ENCODE measurements around the gene PPP1R37.

The PPP1R37 gene

DNA sequence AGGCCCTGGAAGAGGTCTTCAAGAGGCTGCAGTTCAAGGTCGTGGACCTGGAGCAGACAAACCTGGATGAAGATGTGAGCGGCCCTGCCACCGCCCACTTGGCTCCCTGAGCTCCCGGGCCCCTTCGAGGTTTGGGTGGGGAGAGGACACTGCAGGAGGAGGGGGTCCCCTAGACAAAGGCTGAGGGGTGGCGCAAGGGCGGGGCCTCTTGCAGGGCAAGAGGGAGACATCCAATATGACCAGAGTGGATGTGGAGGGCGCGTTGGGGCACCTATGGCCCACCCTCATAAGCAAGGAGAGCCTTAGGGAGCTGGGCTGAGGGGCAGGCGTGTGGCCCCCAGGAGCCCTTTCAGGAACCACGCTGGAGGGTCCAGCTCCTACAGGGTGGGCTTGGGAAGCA, 47.6 kb downstream of the PPP1R37 start:
- no peak for DNase-seq

DNA sequence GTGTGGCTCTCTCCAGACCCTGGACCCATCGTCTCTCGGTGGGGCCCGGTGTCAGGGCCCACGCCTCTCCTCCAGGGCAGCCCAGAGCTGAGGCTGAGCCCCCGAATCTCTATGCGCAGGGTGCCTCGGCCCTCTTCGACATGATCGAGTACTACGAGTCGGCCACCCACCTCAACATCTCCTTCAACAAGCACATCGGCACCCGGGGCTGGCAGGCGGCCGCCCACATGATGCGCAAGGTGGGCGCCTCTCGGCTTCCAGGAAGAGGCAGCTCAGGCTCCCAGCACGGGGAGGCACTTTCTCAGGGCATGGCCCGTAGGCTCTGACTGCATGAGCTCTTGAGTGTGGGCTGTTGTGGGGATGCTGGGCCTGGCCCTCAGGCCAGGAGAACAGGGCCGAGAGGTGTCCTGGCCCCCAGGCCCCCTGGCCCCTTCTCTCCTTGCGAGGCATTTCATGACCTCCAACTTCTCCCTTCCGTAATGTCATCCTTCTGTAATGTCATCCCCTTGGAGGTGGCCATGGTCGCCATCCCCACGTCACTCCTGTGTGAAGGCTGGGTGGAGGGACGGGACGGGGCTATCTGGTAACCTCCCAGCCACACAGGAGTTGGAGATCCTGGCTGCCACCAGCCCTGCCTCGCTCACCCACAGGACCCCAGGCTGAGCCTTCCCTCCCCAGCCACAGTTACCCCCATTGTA, 48.4 kb downstream of the PPP1R37 start:
- DNase-seq, result no peak

DNA sequence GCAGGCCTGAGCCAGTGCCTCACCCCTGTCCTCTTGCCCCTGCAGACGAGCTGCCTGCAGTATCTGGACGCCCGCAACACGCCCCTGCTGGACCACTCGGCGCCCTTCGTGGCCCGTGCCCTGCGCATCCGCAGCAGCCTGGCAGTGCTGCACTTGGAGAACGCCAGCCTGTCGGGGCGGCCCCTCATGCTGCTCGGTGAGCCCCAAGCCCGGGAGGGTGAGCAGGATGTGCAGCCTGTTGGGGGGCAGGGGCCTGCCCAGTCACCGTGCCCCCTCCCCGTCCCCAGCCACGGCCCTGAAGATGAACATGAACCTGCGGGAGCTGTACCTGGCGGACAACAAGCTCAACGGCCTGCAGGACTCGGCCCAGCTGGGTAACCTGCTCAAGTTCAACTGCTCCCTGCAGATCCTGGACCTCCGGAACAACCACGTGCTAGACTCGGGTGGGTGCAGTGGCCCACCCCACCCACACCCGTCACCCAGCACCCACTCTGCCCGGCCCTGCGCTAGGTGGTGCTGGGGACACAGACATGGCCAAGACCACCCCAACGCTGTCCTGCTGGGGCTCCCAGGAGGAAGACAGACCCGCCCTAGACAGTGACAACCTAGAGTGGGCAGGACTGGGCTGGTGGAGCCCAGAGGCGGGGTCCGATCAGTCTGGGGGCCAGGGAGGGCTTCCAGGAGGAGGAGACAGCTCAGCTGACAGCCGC, 49.2 kb downstream of the PPP1R37 start:
- DNase-seq, result no peak

DNA sequence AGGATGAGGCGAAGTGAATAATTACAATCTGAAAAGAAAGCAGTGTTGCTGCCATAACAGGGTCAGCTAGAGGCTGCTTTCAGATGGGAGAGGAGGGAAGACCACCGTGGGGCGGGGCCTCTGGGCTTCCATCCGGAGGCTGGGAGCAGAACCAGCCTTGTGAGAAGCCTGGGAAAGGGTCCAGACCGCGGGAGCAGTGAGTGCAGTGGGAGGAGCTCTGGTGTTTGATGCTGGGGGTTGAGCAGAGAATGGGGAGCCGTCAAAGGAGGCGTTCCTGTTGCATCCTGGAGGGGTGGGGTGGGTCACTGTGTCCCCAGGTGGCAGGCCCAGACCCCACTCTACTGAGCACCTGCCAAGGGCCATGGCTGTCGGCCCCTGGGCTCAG, 49.7 kb downstream of the PPP1R37 start:
- no peak for DNase-seq

DNA sequence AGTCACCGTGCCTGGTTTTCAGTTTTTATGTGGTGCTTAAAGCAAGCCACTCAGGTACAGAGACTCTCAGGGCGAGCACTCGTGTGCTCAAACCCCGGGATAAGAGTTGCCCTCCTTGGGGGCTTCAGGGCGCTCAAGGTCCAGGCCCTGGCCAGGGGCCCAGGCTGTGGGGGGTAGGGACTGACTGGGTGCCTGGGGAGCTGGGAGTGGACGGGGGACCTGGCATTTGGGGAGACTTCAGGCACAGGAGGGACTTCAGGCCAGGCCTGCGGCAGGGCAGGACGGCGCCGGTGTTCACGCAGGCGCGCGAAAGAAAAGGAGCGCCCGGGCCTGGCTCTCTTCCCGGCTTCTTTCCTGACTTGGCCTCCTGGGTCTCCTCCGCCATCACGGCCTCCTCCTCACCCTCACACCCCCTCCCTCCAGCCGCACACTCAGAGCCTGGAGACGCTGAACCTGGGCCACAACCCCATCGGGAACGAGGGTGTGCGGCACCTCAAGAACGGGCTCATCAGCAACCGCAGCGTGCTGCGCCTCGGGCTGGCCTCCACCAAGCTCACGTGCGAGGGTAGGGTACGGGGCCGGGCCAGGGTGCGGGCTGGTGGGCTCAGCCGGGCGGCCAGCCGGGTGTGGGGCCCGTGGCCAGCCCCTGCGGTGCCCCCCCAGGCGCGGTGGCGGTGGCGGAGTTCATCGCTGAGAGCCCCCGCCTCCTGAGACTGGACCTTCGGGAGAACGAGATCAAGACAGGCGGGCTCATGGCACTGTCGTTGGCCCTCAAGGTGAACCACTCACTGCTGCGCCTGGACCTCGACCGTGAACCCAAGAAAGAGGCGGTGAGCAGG, 51.7 kb downstream of the PPP1R37 start:
- no peak for DNase-seq

DNA sequence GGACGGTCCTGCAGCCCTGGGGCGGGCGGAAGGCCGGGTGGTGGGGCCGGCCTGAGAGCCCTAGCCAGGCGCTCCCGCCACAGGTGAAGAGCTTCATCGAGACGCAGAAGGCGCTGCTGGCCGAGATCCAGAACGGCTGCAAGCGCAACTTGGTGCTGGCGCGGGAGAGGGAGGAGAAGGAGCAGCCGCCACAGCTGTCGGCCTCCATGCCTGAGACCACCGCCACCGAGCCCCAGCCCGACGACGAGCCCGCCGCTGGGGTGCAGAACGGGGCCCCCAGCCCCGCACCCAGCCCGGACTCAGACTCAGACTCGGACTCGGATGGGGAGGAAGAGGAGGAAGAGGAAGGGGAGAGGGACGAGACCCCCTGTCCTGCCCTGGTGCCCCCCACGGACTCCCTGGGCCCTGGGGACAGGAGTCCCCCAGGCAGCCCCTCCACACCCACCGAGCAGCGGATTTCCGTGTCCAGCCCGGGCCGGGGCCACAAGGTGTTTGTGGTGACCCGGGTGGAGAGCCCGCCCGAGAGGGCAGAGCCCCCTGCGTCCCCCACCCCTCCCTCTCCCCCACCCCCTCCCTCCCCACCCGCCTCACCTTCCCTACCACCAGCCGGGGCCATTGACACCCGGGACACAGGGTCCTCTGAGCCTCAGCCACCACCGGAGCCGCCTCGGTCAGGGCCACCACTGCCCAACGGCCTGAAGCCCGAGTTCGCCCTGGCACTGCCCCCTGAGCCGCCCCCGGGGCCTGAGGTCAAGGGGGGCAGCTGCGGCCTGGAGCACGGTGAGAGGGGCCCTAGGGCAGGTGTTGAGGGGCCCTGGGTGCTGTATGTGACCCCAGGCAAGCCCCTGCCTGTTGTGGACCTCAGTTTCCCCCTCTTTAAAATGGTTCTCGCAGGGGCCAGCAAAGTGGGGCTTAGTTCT, 52.6 kb downstream of the PPP1R37 start:
- DNase-seq, result no peak

DNA sequence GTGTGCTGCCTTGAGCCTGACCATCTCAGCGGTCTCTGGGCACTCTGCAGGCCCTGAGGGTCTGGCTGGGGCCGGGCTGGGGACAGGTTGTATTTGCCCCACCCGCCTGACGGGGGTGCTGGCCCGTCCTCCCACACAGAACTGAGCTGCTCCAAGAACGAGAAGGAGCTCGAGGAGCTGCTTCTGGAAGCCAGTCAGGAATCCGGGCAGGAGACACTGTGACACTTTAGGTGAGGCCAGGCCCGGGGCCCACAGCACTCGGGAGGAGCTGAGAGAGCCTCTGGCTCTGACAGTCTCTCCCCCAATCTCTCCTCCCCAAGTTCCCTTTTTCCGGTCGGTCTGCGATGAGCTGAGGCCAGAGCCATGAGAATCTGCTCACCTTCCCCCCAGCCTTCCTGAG, 53.3 kb downstream of the PPP1R37 start:
- DNase-seq, result no peak

DNA sequence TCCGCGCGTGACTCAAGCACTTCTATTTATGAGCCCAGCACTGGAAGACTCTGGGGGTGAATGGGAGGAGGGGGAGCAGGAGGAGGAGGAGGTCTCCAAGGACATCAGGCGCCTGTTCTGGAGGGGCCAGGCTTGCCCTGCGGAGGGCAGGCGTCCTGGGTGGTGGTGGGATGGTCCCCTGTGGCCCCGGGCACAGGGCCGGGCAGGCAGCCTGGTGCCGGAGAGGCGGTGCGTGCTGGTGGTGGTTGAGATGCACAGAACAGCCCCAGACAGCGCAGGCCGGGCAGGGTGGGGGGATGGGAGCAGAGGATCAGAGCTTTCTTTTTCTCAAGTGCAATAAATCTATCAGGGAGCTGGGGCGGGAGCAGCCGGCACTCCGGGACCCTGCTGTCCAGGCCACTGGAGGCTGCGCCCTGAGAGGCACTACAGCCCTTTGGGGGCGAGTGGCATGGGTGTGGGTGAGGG, 53.8 kb downstream of the PPP1R37 start:
- DNase-seq, result no peak

DNA sequence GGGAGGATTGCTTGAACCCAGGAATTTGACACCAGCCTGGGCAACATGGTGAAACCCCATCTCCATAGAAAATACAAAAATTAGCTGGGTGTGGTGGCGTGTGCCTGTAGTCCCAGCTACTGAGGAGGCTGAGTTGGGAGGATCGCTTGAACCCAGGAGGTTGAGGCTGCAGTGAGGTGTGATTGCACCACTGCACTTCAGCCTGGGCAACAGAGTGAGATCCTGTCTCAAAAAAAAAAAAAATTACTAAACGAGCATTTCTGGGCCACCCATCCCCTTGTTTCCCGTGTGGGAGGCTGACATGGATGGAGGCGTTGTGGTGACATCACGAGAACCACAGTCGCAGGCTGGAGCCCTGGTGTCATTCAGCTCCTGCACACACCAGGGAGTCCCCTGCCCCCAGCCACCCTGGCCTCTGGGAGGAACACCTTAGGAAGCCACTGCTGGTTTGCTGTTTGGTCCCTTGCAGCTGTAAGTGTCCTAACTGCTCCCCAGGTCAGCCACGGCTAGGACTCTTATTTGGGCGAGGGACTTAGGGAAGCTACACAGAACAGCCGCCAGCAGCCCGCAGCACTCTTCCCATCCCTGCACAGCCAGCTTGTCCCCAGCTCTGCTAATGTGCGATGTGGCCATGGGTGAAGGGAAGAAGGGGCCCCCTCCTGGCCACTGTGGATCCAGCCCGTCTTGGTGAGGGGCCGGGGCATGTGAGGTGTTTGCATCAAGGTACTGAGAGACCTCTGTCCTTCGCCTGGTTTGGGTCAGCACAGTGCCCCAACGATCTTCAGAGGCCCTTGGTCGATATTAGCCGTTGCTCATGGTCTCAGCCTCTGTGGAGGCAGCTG, 55.1 kb downstream of the PPP1R37 start:
- DNase-seq, result no peak

DNA sequence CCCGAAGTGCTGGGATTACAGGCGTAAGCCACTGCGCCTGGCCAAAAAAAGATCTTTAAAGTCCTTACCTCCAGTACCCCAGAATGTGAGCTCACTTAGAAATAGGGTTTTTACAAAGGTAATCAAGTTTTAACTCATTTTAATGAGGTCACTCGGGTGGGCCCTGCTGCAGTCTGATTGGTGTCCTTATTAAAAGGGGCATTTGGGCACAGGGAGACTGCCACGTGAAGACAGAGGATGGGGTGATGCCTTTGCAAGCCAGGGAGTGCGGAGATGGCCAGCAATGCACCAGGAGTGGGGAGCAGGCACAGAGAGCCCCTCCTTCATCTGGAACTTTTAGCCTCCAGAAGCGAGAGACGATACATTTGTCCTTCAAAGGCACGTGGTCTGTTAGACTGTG, 56.1 kb downstream of the PPP1R37 start:
- DNase-seq, result no peak

DNA sequence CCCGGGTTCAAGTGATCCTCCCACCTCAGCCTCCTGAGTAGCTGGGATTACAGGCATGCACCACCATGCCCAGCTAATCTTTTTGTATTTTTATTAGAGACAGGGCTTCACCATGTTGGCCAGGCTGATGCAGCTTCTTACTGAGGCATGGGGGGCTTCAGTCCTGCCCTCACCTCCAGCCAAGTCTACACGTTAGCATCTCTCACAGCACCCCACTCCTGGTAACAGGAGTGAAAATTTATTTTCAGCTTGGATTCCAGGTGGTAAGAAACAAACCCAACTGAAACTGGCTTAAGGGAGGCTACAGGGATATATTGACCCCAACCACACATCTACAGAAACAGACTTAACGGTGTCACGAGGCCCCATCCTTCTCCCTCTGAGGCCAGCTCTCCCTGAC, 57.2 kb downstream of the PPP1R37 start:
- DNase-seq, result no peak

DNA sequence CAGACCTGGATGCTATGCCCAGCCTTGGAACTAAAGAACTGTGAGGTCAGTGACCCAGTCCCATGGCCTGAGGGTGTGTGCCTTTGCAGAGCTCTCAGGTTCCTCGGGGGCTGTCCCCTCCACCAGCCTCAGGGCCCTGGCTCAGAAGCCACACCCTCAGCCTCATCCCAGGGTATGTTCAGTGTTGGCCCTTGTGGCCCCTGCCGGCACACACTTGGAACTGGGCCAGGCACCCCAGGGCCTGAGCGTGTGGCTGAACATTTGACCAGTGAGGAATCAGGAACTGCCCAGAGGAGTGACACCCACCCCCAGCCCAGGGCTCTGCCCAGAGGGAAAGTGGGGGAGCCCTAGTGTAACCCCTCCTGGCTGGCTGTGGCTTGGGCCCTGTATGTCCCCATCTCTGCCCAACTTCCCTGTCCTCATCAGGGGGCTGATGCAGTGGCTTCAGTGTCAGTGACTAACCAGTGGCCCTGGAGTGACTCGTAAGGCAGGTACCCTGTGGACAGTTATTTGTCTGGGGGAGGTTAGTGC, 57.8 kb downstream of the PPP1R37 start:
- no peak for DNase-seq

DNA sequence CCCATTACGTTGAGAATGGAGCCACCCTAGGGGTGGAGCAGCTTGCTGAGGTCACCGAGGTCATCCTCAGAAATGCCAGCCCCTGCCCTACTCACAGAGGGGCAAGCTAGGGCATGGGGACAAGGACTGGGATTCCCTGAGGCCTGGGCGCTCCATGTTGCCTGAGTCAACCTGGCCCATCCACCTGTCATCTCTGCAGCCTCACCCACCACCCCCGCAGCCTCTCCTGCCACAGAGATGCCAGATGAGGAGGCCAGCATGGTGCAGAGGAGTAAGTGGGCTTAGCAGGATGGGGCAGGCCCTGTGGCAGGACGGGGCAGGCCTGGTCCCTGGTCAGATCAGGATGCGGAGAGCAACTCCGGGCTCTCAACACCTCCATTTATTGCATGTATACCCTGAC, 58.3 kb downstream of the PPP1R37 start:
- DNase-seq, result no peak

DNA sequence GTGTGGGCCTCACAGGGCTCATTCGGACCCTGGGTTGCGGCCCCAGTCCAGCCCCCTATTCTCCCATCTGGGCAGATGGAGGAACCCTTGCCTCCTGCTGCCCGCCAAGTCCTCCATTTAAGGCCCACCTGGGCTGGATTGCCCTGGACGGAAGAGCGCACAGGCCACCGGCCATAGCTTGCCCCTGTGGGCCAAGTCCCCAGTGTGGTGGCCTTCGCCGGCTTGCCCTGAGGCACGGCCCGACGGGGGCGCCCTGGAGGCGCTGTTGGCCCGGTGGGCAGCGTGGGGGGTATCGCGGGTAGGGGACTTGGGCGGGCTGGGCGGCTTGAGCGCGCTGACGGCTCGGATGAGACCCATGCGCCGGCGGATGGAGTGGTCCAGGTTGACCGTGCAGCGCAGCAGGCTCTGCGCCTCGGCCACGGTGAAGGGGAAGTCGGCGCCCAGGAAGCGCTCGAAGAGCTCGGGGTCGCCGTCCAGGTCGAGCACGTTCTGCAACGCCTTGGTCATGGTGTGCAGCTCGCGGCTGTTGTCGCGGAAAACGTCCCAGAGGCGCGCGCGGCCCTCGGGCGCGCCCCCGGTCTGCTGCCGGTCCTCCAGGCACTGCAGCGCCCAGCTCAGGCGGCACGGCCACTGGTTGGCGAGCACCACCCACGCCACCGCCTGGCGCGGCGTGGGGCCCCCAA, 59.0 kb downstream of the PPP1R37 start:
- DNase-seq, result no peak

DNA sequence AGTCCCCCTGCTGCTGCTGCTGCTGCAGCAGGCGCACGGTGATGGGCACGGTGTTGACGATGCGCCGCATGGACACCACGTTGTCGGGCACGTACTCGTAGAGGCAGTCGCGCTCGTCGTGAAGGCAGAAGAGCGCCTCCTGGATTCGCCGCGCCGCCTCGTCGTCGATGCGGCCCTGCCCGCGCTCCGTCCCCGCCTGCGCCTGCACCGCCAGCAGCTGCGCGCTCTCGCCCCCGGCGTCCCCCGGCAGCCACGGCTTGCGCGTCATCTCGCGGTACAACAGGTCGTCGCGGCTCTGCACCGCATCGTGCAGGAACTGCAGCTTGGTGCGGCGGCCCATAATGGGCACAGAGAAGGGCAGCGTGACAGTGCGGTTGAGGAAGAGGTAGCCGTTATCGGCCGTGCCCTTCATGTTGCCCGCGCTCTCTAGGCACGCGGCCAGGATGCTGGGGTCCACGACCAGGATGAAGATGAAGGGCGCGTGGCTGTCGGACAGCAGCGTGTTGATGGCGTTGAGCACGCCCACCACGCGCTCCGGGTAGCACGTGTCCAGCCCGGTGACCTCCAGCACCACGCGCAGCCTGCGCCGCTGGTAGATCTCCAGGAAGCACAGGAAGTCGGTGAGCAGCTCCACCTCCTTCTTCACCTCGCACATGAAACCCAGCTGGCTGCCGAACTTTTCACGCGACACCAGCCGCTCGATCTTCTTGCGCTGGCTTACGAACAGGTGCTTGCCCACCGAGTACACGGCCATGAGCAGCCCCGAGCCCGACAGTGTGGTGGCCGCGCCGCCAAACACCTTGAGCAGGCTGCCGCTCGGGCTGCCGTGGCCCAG, 59.7 kb downstream of the PPP1R37 start:
- peak; percentile 21 for DNase-seq

DNA sequence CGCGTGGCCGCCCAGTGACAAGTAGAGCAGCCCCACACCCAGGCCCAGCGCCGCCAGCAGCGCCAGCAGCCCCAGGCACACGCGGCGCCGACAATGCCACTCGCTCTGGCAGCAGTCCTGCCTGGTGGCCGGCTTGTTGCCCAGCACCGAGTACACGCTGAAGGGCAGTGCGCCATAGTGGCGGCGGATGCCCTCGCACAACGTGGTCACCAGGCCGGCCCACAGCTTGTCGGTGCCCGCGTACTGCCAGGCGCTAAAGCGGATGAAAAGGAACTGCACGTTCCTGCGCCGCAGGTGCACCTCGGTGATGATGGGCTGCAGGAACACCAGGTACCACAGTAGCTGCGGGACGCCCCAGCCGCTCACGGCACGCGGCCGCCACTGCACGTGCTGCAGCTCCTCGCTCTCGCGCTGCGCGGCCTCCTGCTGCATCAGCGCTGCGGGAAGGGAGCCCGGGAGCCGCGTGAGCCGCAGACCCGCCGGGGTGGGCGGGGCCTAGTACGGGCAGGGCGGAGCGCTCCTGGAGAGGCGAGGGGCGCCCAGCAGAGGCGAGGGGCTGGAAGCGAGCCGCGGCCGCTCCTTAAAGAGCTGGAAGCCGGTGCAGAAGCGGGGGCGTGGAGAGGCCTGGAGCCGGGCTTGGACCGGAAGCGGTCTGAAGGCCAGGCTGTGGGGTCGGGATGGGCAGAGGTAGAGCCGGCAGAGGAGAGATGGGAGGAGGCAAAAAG, 60.5 kb downstream of the PPP1R37 start:
- no peak for DNase-seq

DNA sequence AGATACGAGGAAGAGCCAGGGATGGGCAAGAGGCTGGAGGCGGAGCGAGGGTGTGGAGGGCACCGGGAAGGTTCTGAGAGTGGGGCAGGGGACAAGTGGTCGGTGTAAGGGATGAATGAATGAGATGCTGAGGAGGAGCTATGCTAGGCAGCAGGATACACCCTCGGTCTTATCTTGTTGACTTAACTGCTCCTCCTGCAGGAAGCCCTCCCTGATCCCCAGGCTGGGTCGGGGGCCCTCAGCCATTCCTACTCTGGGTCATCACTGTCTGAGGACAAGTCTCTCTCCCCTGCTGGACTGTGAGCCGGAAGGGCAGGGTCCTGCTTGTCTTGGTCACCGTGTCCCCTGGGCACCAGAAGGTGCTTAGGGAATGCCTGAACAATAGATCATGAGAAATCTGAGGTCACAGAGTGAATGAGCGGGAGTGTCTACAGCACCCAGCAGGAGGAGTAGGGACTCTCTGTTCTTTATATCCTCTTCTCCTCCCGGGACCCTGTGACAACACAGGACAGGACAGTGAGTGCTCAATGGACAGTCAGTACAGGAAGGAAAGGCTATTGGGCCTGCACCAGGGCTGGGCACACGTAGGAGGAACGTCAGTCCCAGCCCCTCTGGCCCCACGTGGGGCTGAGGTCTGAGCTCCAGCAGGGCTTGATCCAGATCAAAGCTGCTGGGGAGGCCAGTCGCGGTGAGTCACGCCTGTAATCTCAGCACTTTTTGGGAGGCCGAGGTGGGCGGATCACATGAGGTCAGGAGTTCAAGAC, 61.3 kb downstream of the PPP1R37 start:
- DNase-seq, result no peak

DNA sequence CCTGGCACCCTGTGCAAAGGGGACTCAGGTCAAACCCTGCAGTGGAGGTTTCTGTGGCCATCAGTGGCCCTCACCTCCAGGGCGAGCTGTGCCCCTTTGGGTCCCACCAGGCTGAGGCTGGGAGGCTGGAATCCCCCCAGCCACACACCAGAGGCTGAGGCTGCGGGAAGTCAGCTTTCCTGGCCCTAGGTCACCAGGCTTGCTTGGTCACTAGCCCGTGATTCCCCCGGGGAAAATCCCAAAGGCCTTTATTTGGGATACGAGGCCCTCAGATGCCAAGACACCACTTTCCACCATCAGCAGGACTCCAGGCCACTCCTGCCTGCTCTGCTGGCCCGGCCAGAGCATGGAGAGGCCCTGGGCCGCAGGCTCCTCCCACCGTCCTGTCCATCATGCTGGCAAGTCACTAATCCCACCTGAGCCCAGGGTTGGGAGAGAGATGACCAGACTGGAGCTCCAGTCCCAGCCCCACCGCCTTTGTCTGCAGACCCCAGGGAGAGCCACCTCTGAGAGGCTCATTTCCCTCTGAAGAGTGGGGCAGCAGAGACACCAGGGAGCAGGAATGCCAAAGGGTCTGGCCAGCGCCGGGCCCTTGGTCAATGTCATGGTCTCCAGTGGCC, 63.1 kb downstream of the PPP1R37 start:
- DNase-seq, result no peak

Measured in effector CD4-positive, alpha-beta T cell (primary cell).